Liver (tissue), 9 donors: ENCODE measurements around the gene OLFML1. TPM values are rescaled to one million over a fixed set of nuclear protein-coding genes. Genes with fewer than 3 reads are reported as not detected.

ENCODE experiments used
- DNase-seq: peaks from one replicate; pipeline ENCODE4 v3.0.0-alpha.2; 2017; ENCODE audit warnings: low spot score
- H3K27ac ChIP-seq, 2 donors: one replicate each; pipeline ENCODE4 v1.7.0; 2013; ENCODE audit warnings: inconsistent platforms in 2 of 2, low read length in 2 of 2, control low read depth in 1 of 2, low read depth in 1 of 2, mild to moderate bottlenecking in 1 of 2
- H3K27me3 ChIP-seq, 4 donors: one replicate each; pipeline versions ENCODE4 v1.6.1 to v1.7.0; 2013; ENCODE audit warnings: low read length in 3 of 4, inconsistent platforms in 1 of 4, mild to moderate bottlenecking in 1 of 4, moderate library complexity in 1 of 4; ENCODE audit not compliant: control insufficient read depth in 4 of 4, insufficient read depth in 4 of 4
- H3K36me3 ChIP-seq, 4 donors: one replicate each; pipeline versions ENCODE4 v1.6.1 to v1.7.0; 2013; ENCODE audit warnings: low read length in 3 of 4, mild to moderate bottlenecking in 3 of 4, low read depth in 1 of 4, moderate library complexity in 1 of 4; ENCODE audit not compliant: control insufficient read depth in 4 of 4, insufficient read depth in 3 of 4
- H3K4me1 ChIP-seq, 4 donors: one replicate each; pipeline versions ENCODE4 v1.6.1 to v1.7.0; 2013; ENCODE audit warnings: low read length in 3 of 4, mild to moderate bottlenecking in 3 of 4, moderate library complexity in 1 of 4; ENCODE audit not compliant: control insufficient read depth in 4 of 4, insufficient read depth in 4 of 4
- H3K4me3 ChIP-seq, 3 donors: one replicate each; pipeline versions ENCODE4 v1.6.1 to v1.7.0; 2013; ENCODE audit warnings: low read length in 3 of 3, control low read depth in 1 of 3, low read depth in 1 of 3, mild to moderate bottlenecking in 1 of 3
- H3K9ac ChIP-seq, 2 donors: one replicate each; pipeline ENCODE4 v1.7.0; 2013; ENCODE audit warnings: low read length in 2 of 2, mild to moderate bottlenecking in 2 of 2, moderate library complexity in 2 of 2, control low read depth in 1 of 2, low read depth in 1 of 2
- H3K9me3 ChIP-seq, 4 donors: one replicate each; pipeline versions ENCODE4 v1.6.1 to v1.7.0; 2013; ENCODE audit warnings: low read length in 3 of 4; ENCODE audit not compliant: control insufficient read depth in 4 of 4
- EGR1 ChIP-seq, 2 donors: IDR thresholded peaks; 2 replicates each; pipeline ENCODE4 v1.6.1; 2016 to 2018; ENCODE audit warnings: antibody characterized with exemption in 2 of 2, low read depth in 2 of 2
- FOXA1 ChIP-seq: IDR thresholded peaks from 2 replicates; pipeline ENCODE4 v1.6.1; 2016; ENCODE audit warnings: antibody characterized with exemption
- FOXA2 ChIP-seq: IDR thresholded peaks from 2 replicates; pipeline ENCODE4 v1.6.1; 2016; ENCODE audit warnings: antibody characterized with exemption
- GABPA ChIP-seq, 2 donors: IDR thresholded peaks in 1 of 2; conservative IDR thresholded peaks in 1 of 2; 2 replicates each; pipeline ENCODE4 v1.6.1; 2016; ENCODE audit warnings: antibody characterized with exemption in 2 of 2, mild to moderate bottlenecking in 1 of 2, moderate library complexity in 1 of 2
- HNF4A ChIP-seq, 2 donors: conservative IDR thresholded peaks; 2 replicates each; pipeline ENCODE4 v1.6.1; 2016; ENCODE audit warnings: antibody characterized with exemption in 2 of 2, mild to moderate bottlenecking in 2 of 2
- HNF4G ChIP-seq: IDR thresholded peaks from 2 replicates; pipeline ENCODE4 v1.6.1; 2016; ENCODE audit warnings: antibody characterized with exemption
- JUND ChIP-seq, 2 donors: IDR thresholded peaks; 2 replicates each; pipeline ENCODE4 v1.6.1; 2016; ENCODE audit warnings: antibody characterized with exemption in 2 of 2
- MAX ChIP-seq: IDR thresholded peaks from 2 replicates; pipeline ENCODE4 v1.6.1; 2016; ENCODE audit warnings: antibody characterized with exemption
- NR2F2 ChIP-seq: IDR thresholded peaks from 2 replicates; pipeline ENCODE4 v1.6.1; 2016; ENCODE audit warnings: antibody characterized with exemption
- RAD21 ChIP-seq, 2 donors: IDR thresholded peaks; 2 replicates each; pipeline ENCODE4 v1.6.1; 2016; ENCODE audit warnings: antibody characterized with exemption in 2 of 2, mild to moderate bottlenecking in 2 of 2
- REST ChIP-seq: IDR thresholded peaks from 2 replicates; pipeline ENCODE4 v1.6.1; 2016; ENCODE audit warnings: antibody characterized with exemption, mild to moderate bottlenecking
- RXRA ChIP-seq, 2 donors: IDR thresholded peaks; 2 replicates each; pipeline ENCODE4 v1.6.1; 2017 to 2018; ENCODE audit warnings: antibody characterized with exemption in 2 of 2, mild to moderate bottlenecking in 1 of 2
- SP1 ChIP-seq: IDR thresholded peaks from 2 replicates; pipeline ENCODE4 v1.6.1; 2018; ENCODE audit warnings: antibody characterized with exemption, mild to moderate bottlenecking
- TAF1 ChIP-seq: conservative IDR thresholded peaks from 2 replicates; pipeline ENCODE4 v1.6.1; 2016; ENCODE audit warnings: antibody characterized with exemption, mild to moderate bottlenecking
- YY1 ChIP-seq: IDR thresholded peaks from 2 replicates; pipeline ENCODE4 v1.6.1; 2016; ENCODE audit warnings: antibody characterized with exemption, mild to moderate bottlenecking
- WGBS: extraction: QIAGEN DNeasy Blood & Tissue Kit; methylation state at CpG from one replicate; pipeline ENCODE4 v1.1.7; 2013; 5-methylcytosine and 5-hydroxymethylcytosine counted together
- polyA plus RNA-seq, 2 donors: library from polyadenylated mRNA; stranded (reverse) in 1 of 2; unstranded in 1 of 2; fragments of 200-250 nt in 1 of 2; fragments of >200 nt in 1 of 2; fragmentation: Nextera tagmentation in 1 of 2; extraction: Ambion mirVana in 1 of 2; gene quantifications; one replicate each; pipeline versions ENCODE4 v1.2.1 to v1.2.3, GENCODE V29; 2013 to 2015
- total RNA-seq, 2 donors: library from RNA; depleted of rRNA; stranded (reverse); fragments of >200 nt; gene quantifications; one replicate each; pipeline ENCODE4 v1.2.3, GENCODE V29; 2014
- TF ChIP-seq, protein P1 (sequence below): fragments of 150-350 bp; IDR thresholded peaks from 2 replicates; pipeline ENCODE4 v1.5.1; 2017; ENCODE audit warnings: improper control_type of control experiment, low read depth, low read length; ENCODE audit not compliant: missing input control
- TF ChIP-seq, protein P2 (sequence below): IDR thresholded peaks from 2 replicates; pipeline ENCODE4 v1.6.1; 2016; ENCODE audit warnings: antibody characterized with exemption
- TF ChIP-seq, protein P3 (sequence below): IDR thresholded peaks from 2 replicates; pipeline ENCODE4 v1.6.1; 2016; ENCODE audit warnings: antibody characterized with exemption
- donor health status: healthy.
- donor health status: healthy.
- donor health status: healthy.
- donor health status: healthy.
- donor health status: healthy.

OLFML1 gene
- total and polyA plus RNA-seq, 4 donors, result 2.8 to 4.2 (median 2.9) TPM

DNA sequence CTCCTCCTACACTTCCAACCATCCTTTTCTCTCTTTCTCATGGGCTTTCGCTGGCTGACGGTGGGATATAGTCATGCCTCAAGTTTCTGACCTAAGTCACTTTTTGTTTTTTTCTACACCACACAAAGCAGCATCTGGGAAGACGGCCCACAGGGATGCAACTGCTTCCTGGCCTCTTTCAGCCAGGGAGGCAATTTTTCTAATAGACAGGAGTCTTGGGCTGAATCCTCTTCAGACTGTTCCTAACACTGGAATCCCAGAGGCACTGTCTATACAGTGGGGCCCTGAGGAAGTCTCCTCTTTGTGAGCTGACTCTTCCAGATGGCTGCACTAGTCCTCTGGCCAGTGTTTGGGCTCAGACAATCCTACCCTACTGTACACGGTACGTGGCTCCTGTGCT is 39.7 kb upstream of the OLFML1 start:
- no peak overlapping the region for H3K27ac ChIP-seq
- H3K4me1 ChIP-seq, result no peaks in the 10 kb centered on the region
- peaks cover 0 to 2% (median 0%) of the 10 kb centered on the region in 4 donors for H3K36me3 ChIP-seq
- WGBS, result 94% methylated on average over 5 of the region's 5 CpGs
- H3K4me3 ChIP-seq, result no peak overlapping the region
- H3K9me3 ChIP-seq, result no peaks in the 10 kb centered on the region
- H3K27me3 ChIP-seq, result no peaks in the 10 kb centered on the region
- no peak overlapping the region for H3K9ac ChIP-seq
- DNase-seq, result no peak
- no peak for TF ChIP-seq RXRA (IDR thresholded peaks at IDR 0.05)
- TF ChIP-seq, protein P1, sequence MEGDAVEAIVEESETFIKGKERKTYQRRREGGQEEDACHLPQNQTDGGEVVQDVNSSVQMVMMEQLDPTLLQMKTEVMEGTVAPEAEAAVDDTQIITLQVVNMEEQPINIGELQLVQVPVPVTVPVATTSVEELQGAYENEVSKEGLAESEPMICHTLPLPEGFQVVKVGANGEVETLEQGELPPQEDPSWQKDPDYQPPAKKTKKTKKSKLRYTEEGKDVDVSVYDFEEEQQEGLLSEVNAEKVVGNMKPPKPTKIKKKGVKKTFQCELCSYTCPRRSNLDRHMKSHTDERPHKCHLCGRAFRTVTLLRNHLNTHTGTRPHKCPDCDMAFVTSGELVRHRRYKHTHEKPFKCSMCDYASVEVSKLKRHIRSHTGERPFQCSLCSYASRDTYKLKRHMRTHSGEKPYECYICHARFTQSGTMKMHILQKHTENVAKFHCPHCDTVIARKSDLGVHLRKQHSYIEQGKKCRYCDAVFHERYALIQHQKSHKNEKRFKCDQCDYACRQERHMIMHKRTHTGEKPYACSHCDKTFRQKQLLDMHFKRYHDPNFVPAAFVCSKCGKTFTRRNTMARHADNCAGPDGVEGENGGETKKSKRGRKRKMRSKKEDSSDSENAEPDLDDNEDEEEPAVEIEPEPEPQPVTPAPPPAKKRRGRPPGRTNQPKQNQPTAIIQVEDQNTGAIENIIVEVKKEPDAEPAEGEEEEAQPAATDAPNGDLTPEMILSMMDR, result no peak

GRCh38 chr11:7448201-7448600 is 37.1 kb upstream of the OLFML1 start:
- H3K9me3 ChIP-seq, result no peaks in the 10 kb centered on the region
- H3K27me3 ChIP-seq, result no peaks in the 10 kb centered on the region
- 98% methylated on average over 12 of the region's 12 CpGs for WGBS
- no peak overlapping the region for H3K27ac ChIP-seq
- TF ChIP-seq RAD21 (IDR thresholded peaks at IDR 0.05) (no peak), REST (no peak), NR2F2 (no peak), JUND (IDR thresholded peaks at IDR 0.05) (no peak), SP1 (no peak), TAF1 (no peak), HNF4A (conservative IDR thresholded peaks at IDR 0.05) (no peak), MAX (no peak), YY1 (no peak), HNF4G (no peak), RXRA (IDR thresholded peaks at IDR 0.05) (no peak), EGR1 (IDR thresholded peaks at IDR 0.05; ENCODE audit: low read depth in 2 of 2) (no peak), FOXA1 (no peak), FOXA2 (no peak), GABPA (IDR thresholded peaks at IDR 0.05 in 1 of 2, conservative IDR thresholded peaks at IDR 0.05 in 1 of 2) (no peak)
- TF ChIP-seq, protein P1, result no peak
- TF ChIP-seq, protein P2, sequence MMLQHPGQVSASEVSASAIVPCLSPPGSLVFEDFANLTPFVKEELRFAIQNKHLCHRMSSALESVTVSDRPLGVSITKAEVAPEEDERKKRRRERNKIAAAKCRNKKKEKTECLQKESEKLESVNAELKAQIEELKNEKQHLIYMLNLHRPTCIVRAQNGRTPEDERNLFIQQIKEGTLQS, result no peak
- TF ChIP-seq, protein P3, sequence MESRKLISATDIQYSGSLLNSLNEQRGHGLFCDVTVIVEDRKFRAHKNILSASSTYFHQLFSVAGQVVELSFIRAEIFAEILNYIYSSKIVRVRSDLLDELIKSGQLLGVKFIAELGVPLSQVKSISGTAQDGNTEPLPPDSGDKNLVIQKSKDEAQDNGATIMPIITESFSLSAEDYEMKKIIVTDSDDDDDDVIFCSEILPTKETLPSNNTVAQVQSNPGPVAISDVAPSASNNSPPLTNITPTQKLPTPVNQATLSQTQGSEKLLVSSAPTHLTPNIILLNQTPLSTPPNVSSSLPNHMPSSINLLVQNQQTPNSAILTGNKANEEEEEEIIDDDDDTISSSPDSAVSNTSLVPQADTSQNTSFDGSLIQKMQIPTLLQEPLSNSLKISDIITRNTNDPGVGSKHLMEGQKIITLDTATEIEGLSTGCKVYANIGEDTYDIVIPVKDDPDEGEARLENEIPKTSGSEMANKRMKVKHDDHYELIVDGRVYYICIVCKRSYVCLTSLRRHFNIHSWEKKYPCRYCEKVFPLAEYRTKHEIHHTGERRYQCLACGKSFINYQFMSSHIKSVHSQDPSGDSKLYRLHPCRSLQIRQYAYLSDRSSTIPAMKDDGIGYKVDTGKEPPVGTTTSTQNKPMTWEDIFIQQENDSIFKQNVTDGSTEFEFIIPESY, result no peak
- H3K4me1 ChIP-seq, result no peaks in the 10 kb centered on the region
- peaks cover 0 to 2% (median 0%) of the 10 kb centered on the region in 4 donors for H3K36me3 ChIP-seq
- no peak overlapping the region for H3K9ac ChIP-seq
- no peak for DNase-seq
- H3K4me3 ChIP-seq, result no peak overlapping the region
